Keratinocyte (primary cell): ENCODE results near the gene COG3. TPM values are rescaled to one million over a fixed set of nuclear protein-coding genes. Genes with fewer than 3 reads are reported as not detected.

Experiments used
- DNase-seq: peaks from one replicate; pipeline ENCODE4 v3.0.0-alpha.2; 2011; ENCODE audit warnings: low read depth, missing footprints, low spot score
- FAIRE-seq: peaks from 2 replicates; lab custom pipeline; 2011; peaks lifted over from hg19 to GRCh38; lab: Jason Lieb, UNC
- H2AFZ ChIP-seq: 2 replicates; pipeline ENCODE4 v1.6.0; 2012; ENCODE audit warnings: low read length, control low read depth, inconsistent platforms; ENCODE audit not compliant: control insufficient read depth
- H3K27ac ChIP-seq: 2 replicates; pipeline ENCODE4 v1.5.1; 2011; ENCODE audit warnings: low read length; ENCODE audit not compliant: control insufficient read depth, insufficient read depth
- H3K27me3 ChIP-seq: 3 replicates; pipeline ENCODE4 v1.6.0; 2011; ENCODE audit warnings: low read length; ENCODE audit not compliant: control insufficient read depth, insufficient read depth; ENCODE audit errors: extremely low read depth
- H3K36me3 ChIP-seq, 2 experiments: 2 replicates in 1 of 2; 3 replicates in 1 of 2; pipeline ENCODE4 v1.5.1; 2011; ENCODE audit warnings: low read length in 2 of 2, mild to moderate bottlenecking in 1 of 2; ENCODE audit not compliant: control insufficient read depth in 2 of 2, insufficient read depth in 2 of 2; ENCODE audit errors: extremely low read depth in 1 of 2
- H3K4me1 ChIP-seq: 3 replicates; pipeline ENCODE4 v1.5.1; 2011; ENCODE audit warnings: low read length; ENCODE audit not compliant: control insufficient read depth, insufficient read depth; ENCODE audit errors: extremely low read depth
- H3K4me2 ChIP-seq: 3 replicates; pipeline ENCODE4 v1.6.0; 2011; ENCODE audit warnings: low read depth, low read length; ENCODE audit not compliant: control insufficient read depth, insufficient read depth; ENCODE audit errors: extremely low read depth
- H3K4me3 ChIP-seq, 3 experiments: fragments of 200-600 bp in 1 of 3; sonication (generic) in 1 of 3; 2 replicates in 2 of 3; 3 replicates in 1 of 3; pipeline ENCODE4 v1.5.1; 2011 to 2016; ENCODE audit warnings: low read length in 3 of 3, mild to moderate bottlenecking in 3 of 3, control low read depth in 2 of 3, inconsistent platforms in 1 of 3, low read depth in 1 of 3, mixed read lengths in 1 of 3, mixed run types in 1 of 3, moderate library complexity in 1 of 3; ENCODE audit not compliant: control insufficient read depth in 2 of 3, insufficient read depth in 2 of 3; ENCODE audit errors: extremely low read depth in 1 of 3
- H3K79me2 ChIP-seq: 2 replicates; pipeline ENCODE4 v1.6.0; 2012; ENCODE audit warnings: low read length; ENCODE audit not compliant: control insufficient read depth, insufficient read depth
- H3K9ac ChIP-seq: 3 replicates; pipeline ENCODE4 v1.6.0; 2011; ENCODE audit warnings: low read length; ENCODE audit not compliant: control insufficient read depth, insufficient read depth; ENCODE audit errors: extremely low read depth
- H3K9me1 ChIP-seq: 3 replicates; pipeline ENCODE4 v1.6.0; 2011; ENCODE audit warnings: low read length; ENCODE audit not compliant: control insufficient read depth, insufficient read depth; ENCODE audit errors: extremely low read depth
- H3K9me3 ChIP-seq: 2 replicates; pipeline ENCODE4 v1.5.1; 2012; ENCODE audit warnings: low read depth, low read length; ENCODE audit not compliant: control insufficient read depth
- H4K20me1 ChIP-seq: 3 replicates; pipeline ENCODE4 v1.6.0; 2011; ENCODE audit warnings: low read length; ENCODE audit not compliant: control insufficient read depth, insufficient read depth; ENCODE audit errors: extremely low read depth
- EZH2 ChIP-seq: IDR thresholded peaks from one replicate; pipeline ENCODE4 v1.6.1; 2012; ENCODE audit warnings: inconsistent platforms, mild to moderate bottlenecking, low read length, moderate library complexity
- dilution Hi-C: fragments of 300-500 bp; cut with MboI; formaldehyde crosslinking; loops from one replicate; pipeline ENCODE4 v1.7.0; 2020; ENCODE audit warnings: low sequenced_read_pairs; ENCODE audit not compliant: extremely low pct_ligation_motif_present
- polyA plus RNA-seq, 5 experiments: library from polyadenylated mRNA; depleted of rRNA in 3 of 5; stranded (reverse) in 3 of 5; stranded (forward) in 1 of 5; unstranded in 1 of 5; fragments of >200 nt; gene quantifications; 1 replicate in 1 of 5; 2 replicates in 3 of 5; 3 replicates in 1 of 5; pipeline versions ENCODE4 v1.2.1 to v1.2.3, GENCODE V29; 2011 to 2012; ENCODE audit warnings: missing spikeins in 2 of 5, low read depth in 1 of 5, low replicate concordance in 1 of 5
- TF ChIP-seq, protein P1 (sequence below), 3 experiments: IDR thresholded peaks in 1 of 3; conservative IDR thresholded peaks in 1 of 3; optimal IDR thresholded peaks in 1 of 3; 2 replicates in 2 of 3; 3 replicates in 1 of 3; pipeline versions ENCODE3 to v1.5.1; 2011; ENCODE audit warnings: low read length in 3 of 3, mild to moderate bottlenecking in 3 of 3, moderate library complexity in 2 of 3, control low read depth in 1 of 3, inconsistent platforms in 1 of 3; ENCODE audit not compliant: insufficient read depth in 2 of 3; ENCODE audit errors: extremely low read depth in 1 of 3

COG3 gene
- polyA plus RNA-seq, 1 donor (not counting 4 experiments of a cell fraction or from before 2014, with no cell fraction given), result 31.0 TPM

GRCh38 chr13:45554604-45555109 is 89.9 kb downstream of the COG3 start:
- Histone ChIP-seq H3K36me3 (no peaks in the 10 kb centered on the region), H3K9me1 (no peaks in the 10 kb centered on the region), H3K4me3 (no peak overlapping the region), H4K20me1 (no peaks in the 10 kb centered on the region), H3K4me2 (no peak overlapping the region), H3K27ac (no peak overlapping the region), H3K9ac (no peak overlapping the region), H3K9me3 (no peaks in the 10 kb centered on the region), H3K79me2 (no peaks in the 10 kb centered on the region), H2AFZ (no peak overlapping the region), H3K4me1 (no peaks in the 10 kb centered on the region), H3K27me3 (peaks cover 16% of the 10 kb centered on the region)
- TF ChIP-seq EZH2, result no peak
- TF ChIP-seq, protein P1, sequence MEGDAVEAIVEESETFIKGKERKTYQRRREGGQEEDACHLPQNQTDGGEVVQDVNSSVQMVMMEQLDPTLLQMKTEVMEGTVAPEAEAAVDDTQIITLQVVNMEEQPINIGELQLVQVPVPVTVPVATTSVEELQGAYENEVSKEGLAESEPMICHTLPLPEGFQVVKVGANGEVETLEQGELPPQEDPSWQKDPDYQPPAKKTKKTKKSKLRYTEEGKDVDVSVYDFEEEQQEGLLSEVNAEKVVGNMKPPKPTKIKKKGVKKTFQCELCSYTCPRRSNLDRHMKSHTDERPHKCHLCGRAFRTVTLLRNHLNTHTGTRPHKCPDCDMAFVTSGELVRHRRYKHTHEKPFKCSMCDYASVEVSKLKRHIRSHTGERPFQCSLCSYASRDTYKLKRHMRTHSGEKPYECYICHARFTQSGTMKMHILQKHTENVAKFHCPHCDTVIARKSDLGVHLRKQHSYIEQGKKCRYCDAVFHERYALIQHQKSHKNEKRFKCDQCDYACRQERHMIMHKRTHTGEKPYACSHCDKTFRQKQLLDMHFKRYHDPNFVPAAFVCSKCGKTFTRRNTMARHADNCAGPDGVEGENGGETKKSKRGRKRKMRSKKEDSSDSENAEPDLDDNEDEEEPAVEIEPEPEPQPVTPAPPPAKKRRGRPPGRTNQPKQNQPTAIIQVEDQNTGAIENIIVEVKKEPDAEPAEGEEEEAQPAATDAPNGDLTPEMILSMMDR (optimal IDR thresholded peaks at IDR 0.05 in 1 of 3, IDR thresholded peaks at IDR 0.05 in 1 of 3, conservative IDR thresholded peaks at IDR 0.05 in 1 of 3; ENCODE audit: extremely low read depth in 1 of 3, insufficient read depth in 2 of 3, low read length in 3 of 3), result no peak
- no peak for FAIRE-seq
- dilution Hi-C loops, result no loop called here
- DNase-seq, result no peak

DNA sequence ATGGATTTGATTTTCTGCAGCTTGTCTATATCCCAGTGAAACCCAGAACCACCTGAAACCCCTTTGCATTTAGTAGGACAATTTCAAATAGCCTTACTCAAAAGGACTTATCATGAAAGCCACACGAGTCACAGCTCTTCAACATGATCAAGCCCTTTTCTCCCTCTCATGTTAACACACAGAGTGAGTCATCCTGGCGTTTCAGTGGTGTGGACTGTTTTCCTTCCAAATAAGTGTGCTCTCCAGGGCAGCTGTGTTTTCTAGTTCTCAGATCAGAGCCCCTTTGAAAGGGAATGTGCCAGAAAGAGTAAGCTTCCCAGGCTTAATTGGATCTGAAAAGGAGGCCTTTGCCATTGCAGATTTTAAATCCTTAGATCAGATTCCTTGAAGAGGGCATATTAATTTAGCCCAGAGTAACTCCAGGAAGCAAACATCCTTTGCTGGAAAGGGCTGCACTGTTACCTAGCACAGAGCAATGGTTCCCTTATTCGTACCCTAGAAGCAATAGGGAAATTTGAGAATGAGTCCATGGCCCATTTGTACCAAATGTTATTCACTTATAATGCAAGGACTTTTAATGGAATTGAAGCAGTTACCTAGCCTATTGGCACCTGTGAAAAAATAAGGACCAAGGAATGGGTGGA is 99.5 kb downstream of the COG3 start:
- dilution Hi-C loops, result no loop called here
- FAIRE-seq (no peak), DNase-seq (no peak)
- no peaks in the 10 kb centered on the region for H3K9me3 ChIP-seq
- no peaks in the 10 kb centered on the region for H3K79me2 ChIP-seq
- H3K9me1 ChIP-seq, result no peaks in the 10 kb centered on the region
- TF ChIP-seq, protein P1 (optimal IDR thresholded peaks at IDR 0.05 in 1 of 3, IDR thresholded peaks at IDR 0.05 in 1 of 3, conservative IDR thresholded peaks at IDR 0.05 in 1 of 3; ENCODE audit: extremely low read depth in 1 of 3, insufficient read depth in 2 of 3, low read length in 3 of 3), result no peak
- TF ChIP-seq EZH2, result no peak
- no peak overlapping the region for H3K9ac ChIP-seq
- H3K4me2 ChIP-seq, result no peak overlapping the region
- no peak overlapping the region for H3K27ac ChIP-seq
- no peaks in the 10 kb centered on the region for H4K20me1 ChIP-seq
- H2AFZ ChIP-seq, result no peak overlapping the region
- no peaks in the 10 kb centered on the region for H3K4me1 ChIP-seq
- peaks cover 5% of the 10 kb centered on the region for H3K27me3 ChIP-seq
- no peaks in the 10 kb centered on the region for H3K36me3 ChIP-seq
- no peak overlapping the region for H3K4me3 ChIP-seq
